ENCODE data around the gene BDH2.

BDH2 gene

DNA sequence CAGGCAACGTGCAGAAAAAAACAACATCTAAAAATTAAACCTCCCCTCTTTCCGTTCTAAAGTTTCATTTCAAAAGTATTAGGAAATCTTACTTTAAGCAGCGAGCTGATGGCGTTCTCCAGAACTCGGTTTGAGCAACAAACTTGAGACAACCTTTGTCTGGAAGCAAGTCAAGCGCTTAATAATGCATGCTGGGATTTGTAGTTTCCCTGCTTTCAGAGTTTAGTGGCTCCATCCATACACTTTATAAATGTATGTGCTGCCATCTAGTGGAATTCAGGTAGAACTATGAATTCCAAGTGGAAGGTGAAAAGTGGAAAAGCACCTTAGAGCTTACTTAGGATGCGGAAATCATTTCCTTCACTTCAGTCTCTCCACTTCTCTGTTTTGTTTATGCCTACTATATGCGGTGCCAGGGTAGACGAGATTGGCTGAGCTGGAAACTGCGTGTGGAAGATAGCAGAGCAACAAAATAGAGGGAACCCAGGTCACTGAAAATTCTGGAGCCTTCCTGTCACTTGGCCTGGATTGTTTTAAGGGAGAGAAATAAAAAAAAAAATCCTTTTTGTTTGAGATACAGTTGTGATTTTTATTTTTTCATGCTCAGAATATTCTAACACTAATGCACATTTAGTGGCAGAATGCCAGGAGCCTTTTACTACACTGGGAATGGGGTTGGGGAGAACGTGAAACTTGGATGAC is at the start of gene BDH2:
Gene BDH2 (minus strand): TSS at position 144 of the 702 bp plus-strand sequence. CDS start 3,580 bp downstream, outside the sequence.
- peak; percentile 92 for DNase-seq

DNA sequence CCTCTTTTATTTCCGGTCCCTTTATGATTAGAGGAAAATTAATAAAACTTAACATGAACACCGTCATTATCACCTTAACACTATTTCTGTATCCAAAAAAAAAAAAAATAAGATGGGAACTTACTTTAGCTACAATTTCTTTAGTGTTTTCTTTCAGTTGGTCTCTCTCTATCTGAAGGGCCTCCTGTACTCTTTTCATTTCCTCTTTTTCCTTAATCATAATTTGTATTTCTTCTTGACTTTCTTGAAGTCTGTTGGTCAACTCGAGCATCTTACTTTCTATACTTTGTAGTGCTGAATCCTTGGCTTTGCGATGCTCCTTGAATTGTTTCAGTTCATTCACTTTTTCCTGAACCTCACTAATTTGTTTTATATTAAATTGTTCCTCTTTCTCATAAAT is 45.3 kb upstream of the BDH2 start:
- no peak for DNase-seq

DNA sequence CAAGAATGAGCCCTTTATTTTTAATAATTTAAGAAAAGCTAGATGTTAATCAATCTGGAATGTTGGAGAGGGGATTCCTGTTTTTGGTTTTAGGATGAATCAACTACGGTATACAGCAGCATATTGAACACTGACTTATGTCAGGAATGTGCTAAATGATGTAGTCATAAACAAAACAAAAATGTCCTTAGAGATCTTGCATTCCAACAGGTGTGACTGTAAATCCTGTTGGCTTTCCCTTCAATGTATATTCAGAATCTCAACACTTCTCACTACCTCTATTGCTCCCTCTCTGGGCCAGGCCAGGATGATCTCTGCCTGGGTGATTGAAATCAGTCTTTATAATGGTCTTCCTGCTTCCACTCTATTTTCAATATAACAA is 37.8 kb upstream of the BDH2 start:
- no peak for DNase-seq

DNA sequence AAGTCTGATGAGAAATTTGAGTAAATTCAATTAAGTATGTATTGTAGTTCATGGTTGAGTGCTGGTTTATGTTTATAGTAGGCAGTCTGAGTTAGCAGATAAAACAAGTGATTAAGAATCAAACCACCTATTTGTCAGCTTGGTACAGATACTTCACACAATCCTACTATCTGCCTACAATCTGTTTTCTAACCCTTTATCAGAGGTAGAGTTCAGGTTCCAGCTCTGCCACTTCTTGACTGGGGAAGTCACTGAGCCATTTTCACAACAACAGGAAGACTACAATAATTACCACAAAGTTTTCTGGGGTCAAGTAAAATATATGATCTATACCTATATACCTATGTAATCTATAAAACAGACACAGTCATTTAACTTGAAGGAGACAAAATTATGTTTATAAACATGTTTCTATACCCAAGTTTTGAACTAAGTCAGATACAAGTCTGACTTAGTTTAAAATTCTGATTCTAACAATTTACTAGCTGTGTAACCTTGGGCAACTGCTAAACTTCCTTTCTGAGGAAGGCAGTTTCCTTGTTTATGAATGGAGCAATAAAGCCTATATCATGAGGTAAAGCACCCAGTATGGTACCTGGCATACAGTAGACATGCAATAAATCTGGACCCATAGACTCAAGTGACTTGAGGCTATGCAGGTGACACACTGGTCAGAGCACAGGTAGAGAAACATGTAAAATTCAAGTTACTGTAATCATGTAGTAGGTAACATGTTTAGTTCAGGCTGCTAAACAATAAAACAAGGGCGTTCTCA is 37.2 kb upstream of the BDH2 start:
- DNase-seq: no peak

DNA sequence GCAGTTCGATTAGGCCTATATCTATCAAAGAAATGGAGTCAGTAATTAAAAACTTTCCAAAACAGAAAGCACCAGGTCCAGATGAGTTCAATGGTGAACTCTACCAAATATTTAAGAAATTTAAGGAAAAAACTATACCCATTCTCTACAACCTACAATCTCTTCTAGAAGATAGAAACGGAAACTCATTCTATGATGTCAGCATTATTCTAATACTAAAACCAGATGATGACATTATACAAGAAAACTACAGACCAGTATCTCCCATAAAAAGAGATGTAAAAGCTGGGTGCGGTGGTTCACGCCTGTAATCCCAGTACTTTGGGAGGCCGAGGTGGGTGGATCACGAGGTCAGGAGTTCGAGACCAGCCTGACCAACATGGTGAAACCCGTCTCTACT is 29.5 kb upstream of the BDH2 start:
- DNase-seq: no peak

DNA sequence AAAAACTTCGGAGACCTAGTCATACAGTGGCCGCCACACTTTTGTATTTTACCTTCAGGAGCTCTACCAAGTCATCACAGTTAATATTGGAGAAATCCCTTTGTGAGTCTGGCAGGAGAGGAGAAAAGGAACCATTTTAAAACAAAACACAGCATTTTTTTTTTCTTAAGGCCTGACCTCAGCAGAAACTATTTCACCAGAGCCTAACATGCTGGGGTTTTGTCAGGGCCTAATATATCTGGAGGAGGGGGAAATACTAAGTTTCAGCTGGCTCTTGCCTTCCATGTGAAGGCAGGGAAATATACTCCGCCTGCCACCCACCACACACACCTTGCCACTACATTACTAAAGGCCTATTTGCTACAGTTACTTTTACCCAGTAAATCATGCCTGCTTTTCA is 26.5 kb upstream of the BDH2 start:
- no peak for DNase-seq

DNA sequence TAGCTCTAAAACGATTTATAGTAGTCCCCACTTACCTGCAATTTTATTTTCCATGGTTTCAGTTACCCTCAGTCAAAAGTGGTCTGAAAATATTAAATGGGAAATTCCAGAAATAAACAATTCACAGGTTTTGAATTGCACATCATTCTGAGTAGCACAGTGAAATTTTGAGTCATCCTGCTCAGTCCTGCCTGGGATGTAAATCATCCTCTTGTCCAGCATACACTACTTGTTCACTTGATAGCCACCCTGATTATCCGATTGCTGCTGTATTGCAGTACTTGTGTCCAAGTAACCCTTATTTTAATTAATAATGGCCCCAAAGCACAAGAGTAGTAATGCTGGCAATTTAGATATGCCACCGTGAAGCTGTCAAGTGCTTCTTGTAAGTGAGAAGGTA is 23.5 kb upstream of the BDH2 start:
- no peak for DNase-seq

DNA sequence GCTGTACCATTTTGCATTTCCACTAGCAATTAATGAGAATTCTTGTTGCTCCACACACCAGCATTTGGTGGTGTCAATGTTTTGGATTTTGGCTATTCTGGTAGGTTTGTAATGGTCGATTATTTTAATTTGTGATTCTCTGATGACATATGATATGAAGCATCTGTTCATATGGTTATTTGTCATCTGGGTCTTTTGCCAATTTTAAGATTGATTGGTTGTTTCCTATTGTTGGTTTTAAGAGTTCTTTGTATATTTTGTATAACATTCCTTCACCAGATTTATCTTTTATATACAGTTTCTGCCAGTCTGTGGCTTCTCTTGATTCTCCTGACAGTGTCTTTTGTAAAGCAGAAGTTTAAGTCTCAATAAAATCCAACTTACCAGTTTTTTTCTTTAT is 18.5 kb upstream of the BDH2 start:
- no peak for DNase-seq

DNA sequence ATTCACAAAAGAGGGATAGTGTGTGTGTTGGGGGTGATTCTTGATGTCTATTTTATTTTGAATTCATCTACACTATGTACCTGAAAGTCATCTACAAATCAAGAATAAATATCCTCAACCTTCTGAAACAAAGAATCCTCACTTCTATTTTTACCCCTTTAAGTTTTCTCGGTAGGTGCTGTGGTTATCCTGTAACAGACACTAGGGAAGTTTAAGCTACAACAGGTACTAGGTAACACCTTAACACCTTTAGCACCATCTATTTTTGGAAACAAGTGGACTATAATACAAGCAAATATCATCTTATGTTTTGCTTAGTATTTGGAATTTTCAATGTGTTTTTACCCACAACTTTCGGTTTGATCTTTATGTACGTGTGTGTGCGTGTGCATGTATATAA is 12.0 kb upstream of the BDH2 start:
- DNase-seq: no peak

DNA sequence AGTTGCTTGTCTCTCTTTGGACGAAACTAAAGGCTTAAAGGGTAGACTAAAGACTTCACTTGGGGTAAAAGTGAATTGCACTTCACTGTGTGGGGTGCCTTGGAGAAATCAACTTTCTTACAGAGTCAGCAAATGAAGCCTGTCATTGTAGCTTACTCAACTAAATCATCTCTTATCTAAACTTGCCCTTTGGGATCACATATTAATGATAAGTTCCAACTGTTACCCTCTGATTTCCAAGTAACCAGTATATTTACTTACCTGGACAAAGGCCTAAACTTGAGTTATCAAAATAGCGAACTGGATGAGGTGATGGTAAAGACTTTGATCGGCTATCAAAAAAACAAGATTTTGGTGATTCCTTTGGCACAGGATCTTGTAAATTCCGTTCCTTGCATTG is 8.9 kb upstream of the BDH2 start:
- no peak for DNase-seq

DNA sequence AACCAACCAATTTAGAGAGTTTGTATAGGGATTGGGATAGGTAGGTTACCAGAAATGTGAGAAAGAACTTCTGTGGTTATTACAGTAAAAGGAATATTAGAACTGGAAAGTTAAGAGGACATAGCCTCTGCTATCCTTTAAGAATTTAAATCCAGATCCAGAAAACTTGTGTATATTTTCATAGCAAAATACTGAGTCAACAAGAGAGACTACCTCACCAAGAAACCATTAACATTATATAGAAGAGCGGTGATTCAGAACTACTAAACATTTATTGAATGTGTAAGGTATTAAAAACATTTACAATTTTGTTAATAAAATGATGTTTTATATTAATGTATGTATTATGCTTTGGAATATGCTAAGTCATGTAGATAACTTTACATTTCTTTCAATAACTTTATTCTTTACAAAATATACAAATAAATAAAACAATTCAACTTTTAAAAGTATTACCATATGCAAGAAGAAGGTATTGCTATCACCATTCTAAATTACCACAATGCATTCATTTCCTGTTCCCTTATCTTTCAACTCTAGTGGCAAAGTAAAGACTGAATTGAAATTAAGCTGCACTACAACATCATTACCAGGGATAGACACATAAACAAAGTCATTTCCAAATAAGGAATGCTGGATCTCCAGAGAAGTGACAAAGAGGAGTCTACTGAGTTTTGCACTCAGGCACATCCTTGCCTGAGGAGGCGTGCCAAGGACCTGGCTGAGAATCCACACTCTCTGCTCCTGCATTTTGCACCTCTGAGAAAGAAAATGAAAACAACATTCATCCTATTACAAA is 6.1 kb upstream of the BDH2 start:
- DNase-seq: no peak

DNA sequence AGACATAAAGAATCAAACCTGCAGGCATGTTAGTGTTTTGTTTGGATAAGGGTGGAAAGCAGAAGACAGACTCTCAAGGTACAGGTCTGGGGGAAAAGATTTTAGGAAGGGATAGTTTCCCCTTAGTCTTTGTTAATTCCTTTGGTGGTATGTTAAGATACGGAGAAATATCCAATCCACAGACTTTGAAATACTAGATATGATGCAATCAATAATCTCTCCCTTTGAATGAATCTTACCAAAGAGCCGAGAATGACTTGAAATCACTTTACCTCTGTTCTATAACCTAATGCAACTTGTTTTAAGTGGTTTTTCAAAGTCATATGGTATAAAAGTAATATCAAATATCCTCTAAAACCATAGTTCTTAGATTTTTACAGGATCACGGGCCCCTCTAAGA is 5.3 kb upstream of the BDH2 start:
- DNase-seq: no peak

DNA sequence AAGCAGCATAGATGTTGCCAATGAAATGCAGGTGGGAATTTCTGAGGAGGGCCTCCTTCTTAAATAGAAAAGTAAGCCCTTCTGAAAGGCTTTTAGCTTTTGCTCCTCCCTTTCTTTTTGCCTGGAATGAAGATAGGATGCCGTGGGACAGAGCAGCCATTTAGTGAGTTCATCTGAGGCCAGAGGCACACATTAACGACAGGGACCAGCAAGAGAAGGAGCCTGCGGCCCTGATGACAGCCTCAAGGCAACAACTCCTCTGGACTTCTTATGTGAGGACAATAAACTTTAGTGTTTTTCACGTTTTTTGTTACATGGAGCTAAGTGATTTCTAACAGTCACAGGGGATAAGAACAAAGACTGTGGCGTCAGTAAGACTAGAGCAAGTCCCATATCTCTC is 1.1 kb upstream of the BDH2 start:
- DNase-seq: no peak

DNA sequence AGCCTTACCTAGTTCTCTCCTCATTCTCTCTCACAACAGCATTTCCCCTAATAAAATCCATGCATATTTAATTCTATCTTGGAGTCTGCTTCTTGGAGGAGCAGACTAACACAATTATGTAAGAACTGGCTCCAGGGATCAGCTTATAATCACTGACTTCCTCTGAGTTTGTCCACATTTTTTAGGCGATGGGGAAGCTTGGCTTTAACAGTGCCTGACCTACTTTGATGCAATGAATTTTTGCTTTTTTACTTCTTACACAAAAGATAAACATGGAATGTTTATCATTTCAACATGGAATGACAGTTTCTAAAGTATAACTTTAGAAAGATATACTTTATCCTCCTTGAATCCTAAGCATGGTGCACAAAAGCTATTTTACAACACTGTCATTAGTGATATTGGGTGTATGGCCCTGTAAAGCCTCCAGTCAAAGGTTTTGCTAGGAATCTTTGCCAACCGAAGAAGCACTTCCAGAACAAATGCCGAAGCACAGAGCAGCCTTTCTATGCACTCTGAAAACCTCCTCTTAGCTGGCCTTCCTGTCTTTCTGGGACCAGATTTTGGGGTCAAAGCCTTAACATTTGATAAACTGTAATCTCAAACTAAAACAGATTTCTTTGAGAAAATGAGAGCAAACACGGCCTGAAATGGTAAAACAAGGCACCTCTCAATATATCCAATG is 736 bp downstream of the BDH2 start:
- DNase-seq: no peak

DNA sequence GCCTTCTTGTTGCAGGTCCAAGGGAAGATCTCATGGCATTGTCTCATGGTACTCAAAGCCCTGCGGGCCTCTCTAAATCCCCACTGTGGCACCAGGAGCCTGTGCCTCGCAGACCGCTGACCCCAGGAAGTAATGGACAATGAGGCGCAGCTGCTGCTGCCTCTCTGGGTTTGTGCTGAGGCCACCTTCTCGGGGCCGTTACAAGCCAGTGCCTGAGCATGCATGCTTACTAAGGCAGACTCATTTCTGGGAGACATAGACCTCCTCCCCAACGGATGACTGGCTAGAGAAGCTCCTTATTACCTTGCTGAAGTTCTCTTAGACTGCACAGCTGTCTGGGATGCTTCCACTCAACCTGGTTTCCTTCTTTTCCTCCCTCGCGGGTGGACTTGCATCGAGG is 1.3 kb downstream of the BDH2 start:
- no peak for DNase-seq

DNA sequence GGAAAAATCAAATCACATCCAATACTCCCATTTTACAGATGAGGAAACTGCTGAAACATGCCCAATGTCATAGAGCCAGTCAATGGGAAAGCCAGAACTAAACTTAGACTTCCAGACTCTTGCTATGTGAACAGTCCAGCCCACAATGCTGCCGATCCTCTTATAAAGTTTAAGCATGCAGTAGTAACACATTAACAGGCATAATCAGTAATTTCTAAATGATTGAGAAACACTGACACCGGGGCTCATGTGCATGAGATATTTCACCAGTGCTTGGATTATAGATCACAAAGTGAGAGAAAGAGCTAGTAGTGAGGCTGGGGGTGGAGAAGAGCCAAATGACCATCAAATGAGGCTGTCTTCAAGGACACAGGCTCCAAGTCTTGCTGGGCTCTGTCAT is 2.5 kb downstream of the BDH2 start:
- no peak for DNase-seq

DNA sequence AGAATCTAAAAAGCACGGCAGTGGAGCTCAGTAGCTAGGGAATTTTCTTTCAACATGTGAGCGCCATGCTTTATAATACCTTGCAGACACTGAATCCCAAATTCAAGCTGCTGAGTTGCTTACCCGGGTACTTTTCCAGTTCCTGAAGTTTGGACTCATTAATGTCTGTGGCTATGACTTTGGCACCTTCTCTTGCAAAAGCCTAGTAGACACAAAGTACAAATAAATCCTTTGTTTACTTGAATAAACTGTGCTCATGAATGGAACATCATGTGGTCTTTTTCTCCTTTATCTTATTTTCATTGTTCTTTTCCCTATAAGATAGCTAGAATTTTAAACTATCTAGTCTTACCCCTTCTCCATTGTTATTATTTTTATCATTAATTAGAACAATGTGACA is 4.6 kb downstream of the BDH2 start:
- no peak for DNase-seq

DNA sequence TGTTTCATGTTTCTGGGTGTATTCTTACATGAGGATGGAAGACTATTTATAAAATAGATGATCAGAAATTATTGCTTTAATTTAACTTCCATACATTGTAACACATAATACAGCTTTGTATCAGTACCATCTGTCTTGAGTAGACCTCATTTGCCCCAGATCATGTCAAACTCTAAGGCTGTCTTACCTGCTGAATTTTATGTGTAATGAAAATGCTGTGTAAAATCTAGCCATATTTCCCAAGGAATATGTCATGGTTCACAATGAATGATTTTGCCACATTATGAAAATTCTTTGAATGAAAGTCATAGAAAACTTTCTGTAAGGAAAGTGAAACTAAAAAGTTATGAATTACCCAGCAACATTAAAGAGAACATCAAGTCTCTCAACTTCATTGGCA is 7.4 kb downstream of the BDH2 start:
- no peak for DNase-seq

DNA sequence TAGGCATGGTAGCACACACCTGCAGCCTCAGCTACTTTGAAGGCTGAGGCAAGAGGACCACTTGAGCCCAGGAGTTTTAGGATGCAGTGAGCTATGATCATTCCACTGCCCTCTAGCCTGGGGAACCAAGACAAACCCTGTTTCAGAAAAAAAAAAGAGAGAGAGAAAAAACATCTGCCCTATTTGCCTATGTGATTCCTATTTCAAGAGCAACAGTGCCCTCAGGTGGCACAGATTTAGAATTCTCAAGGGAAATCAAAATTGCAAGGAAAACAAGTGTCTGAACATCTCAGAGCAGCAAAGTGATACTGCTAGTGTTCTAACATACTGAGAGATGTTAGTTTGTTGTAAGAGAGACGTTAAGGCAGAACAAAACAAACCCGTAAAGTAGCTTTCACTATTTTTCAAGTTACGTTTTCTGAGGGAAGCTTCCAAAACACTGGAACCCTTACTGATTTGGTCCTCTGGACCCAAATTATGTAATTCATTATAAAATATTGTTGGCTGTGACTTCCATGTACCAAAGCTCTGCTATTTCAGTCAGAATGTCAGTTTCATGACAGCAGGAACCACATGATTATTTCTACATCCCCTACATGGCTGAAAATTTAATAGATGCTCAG is 7.9 kb downstream of the BDH2 start:
- DNase-seq: peak; percentile 83

DNA sequence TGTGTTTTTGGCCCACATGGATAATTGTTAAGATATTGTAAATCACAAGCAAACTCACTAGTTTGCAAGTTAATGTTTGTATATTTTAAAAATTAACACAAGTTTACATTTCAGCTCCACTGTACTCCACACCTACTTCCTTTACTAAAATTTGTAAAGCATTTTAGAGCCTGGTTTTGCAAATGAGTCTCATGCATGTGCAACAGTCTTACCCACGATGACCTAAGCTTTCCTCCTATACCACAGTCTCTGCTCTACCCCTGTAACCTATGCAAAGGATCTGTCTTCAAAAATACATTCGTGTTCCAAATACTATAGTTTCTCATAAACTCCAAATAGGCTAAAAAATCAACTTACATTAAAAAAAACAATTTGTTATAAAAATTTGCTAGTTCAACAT is 10.2 kb downstream of the BDH2 start:
- no peak for DNase-seq

DNA sequence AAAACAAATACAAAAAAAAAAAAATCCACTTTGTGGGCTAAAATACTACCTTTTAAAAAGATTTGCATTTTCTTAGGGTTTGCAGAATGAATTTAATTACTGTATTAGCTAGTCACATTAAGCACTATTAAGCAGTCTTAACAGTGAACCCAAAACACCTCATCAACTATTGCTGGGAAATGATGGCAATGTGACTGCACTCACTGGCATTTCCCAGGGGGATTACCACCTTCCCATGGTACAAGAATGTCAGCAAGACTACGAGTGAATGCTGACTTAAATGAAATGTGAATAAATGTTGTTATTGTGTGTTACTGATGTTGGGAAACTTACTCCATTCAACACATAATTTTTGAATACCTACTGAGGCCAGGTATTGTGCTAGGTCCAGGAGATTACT is 13.1 kb downstream of the BDH2 start:
- no peak for DNase-seq

DNA sequence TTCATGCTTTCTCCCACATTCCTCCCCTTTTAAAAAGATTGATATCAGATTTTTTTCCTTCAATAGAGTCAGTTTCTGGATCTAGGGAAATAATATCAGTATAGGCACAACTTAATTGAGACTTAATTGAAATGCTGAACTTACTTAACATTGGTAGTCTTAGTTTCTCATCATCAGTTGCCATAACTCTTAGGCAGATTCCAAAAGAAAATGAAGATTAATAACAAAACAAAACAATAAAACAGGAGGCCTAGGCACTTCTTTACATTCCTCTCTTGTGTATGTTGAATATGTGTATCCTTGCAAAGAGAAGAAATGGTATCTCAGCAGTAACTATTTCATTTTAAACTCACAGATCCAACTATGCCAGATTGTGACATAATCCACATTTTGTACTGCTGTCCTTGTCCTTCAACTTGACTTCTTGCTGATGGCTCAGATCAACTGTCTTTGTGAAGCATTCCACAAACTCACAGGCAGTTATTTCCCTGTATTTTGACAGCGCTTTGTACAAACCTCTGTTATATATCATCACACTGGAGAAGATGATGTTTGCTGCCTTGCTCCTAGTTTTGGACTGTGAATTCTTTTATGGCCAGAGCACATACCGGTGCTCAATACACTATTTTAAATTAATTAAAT is 14.0 kb downstream of the BDH2 start:
- no peak for DNase-seq
